Choroid plexus epithelial cell (primary cell): ENCODE results near the gene BZW2.

Experiments used
- DNase-seq: peaks from one replicate; pipeline ENCODE4 v3.0.0-alpha.2; 2010; ENCODE audit warnings: low read depth
- H3K4me3 ChIP-seq: 2 replicates; pipeline ENCODE4 v1.5.1; 2011; ENCODE audit warnings: low read depth, mild to moderate bottlenecking, control low read depth, low read length, moderate library complexity
- TF ChIP-seq, protein P1 (sequence below): conservative IDR thresholded peaks from 2 replicates; pipeline ENCODE4 v1.5.1; 2011; ENCODE audit warnings: low read depth, mild to moderate bottlenecking, control low read depth, inconsistent platforms, low read length, moderate library complexity

Gene BZW2

DNA sequence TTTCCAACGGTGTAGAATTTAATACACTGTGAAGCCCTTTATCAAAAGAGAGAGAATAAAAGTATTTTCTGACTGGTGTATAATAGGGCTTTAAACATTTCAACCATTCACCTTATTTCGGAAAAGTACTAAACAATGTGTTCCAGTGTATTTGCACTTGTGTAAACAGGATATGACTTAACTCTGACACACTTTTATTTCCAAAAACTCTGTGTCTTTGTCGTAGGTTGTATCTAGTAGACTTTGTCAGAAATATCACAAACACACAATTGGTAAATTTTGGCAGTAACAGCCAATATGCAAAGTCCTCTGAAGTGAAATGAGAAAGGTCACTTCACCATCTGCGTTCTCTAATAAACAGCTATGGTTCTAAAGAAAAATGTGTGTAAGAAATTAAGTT is 97.3 kb downstream of the BZW2 start:
- TF ChIP-seq, protein P1, sequence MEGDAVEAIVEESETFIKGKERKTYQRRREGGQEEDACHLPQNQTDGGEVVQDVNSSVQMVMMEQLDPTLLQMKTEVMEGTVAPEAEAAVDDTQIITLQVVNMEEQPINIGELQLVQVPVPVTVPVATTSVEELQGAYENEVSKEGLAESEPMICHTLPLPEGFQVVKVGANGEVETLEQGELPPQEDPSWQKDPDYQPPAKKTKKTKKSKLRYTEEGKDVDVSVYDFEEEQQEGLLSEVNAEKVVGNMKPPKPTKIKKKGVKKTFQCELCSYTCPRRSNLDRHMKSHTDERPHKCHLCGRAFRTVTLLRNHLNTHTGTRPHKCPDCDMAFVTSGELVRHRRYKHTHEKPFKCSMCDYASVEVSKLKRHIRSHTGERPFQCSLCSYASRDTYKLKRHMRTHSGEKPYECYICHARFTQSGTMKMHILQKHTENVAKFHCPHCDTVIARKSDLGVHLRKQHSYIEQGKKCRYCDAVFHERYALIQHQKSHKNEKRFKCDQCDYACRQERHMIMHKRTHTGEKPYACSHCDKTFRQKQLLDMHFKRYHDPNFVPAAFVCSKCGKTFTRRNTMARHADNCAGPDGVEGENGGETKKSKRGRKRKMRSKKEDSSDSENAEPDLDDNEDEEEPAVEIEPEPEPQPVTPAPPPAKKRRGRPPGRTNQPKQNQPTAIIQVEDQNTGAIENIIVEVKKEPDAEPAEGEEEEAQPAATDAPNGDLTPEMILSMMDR: no peak
- peak; percentile 53 for DNase-seq

DNA sequence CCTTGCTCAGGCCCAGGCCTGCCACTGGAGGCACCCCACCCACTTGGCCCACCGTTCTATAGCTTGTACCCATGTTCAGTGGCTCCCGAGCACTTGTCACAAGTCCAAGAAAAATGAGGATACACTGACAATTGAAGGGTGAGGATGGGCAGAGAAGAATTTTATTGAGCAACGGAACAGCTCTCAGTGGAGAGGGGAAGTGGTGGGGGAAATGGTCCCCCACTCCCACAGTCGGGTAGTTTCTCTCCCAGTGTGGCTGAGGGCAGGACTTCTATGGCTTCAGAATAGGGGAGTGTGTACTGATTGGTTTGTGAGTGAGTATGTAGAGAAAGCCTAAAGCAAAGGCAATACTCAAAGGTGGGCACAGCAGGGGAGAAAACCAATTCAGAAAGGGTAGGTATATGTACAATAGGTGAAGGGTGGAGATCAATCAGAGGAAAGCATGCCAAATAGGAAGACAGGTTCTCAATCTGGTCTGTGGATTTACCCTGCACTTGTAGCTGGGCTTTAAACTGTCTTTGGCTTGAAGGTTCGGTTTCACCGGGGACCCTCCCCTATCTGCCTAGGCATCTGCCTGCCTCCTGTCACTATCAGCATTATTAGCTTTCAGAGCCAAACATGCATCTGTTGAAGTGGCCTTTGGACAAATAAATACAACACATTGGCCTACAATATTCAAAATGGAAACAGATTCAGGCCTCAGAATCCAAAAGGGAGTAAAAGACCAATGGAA is 98.7 kb downstream of the BZW2 start:
- TF ChIP-seq, protein P1: no peak
- DNase-seq: no peak
- H3K4me3 ChIP-seq: no peak overlapping the region

More for the DNA sequence above, 97.3 kb downstream of the BZW2 start:
- no peak overlapping the region for H3K4me3 ChIP-seq

DNA sequence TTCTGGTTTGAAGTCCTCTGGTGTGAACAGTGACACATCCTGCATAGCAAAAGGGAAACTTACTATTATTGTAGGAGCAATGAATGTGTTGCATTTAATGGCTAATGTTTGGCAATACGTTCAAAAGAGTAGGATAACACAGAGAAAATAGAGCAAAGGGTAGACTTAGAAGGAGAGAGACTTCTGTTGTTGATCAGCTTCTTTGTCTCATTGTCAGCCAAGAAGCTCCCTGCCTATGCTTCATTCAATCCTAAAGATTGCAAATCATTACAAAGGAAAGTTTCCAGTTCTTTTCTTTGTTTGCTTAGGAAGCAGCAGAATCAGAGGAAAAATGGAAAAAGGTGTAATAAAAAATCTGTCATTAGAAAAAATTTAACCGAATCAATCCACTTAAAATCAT is 99.7 kb downstream of the BZW2 start:
- TF ChIP-seq, protein P1: no peak
- no peak for DNase-seq

DNA sequence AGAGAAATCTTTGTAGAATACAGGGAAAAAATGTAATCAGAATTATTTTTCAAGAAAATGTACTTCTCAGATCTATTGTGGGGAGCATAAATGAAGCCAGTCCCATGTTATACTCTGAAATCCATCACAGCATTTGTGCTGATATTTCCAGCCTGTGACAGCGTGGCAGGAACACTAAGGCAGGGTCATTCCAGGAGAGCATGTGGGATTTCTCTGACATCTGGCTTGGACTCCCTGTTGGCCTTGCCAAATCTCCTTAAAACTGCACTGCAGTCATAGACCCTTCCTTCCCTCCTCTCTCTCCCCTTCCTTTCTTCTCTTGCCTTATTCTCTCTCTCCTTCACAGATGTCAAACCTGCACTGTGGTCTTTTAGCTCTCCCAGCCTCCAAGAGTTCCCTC is 101.1 kb downstream of the BZW2 start:
- H3K4me3 ChIP-seq: no peak overlapping the region
- DNase-seq: no peak
- TF ChIP-seq, protein P1: no peak

More for the DNA sequence above, 99.7 kb downstream of the BZW2 start:
- no peak overlapping the region for H3K4me3 ChIP-seq

DNA sequence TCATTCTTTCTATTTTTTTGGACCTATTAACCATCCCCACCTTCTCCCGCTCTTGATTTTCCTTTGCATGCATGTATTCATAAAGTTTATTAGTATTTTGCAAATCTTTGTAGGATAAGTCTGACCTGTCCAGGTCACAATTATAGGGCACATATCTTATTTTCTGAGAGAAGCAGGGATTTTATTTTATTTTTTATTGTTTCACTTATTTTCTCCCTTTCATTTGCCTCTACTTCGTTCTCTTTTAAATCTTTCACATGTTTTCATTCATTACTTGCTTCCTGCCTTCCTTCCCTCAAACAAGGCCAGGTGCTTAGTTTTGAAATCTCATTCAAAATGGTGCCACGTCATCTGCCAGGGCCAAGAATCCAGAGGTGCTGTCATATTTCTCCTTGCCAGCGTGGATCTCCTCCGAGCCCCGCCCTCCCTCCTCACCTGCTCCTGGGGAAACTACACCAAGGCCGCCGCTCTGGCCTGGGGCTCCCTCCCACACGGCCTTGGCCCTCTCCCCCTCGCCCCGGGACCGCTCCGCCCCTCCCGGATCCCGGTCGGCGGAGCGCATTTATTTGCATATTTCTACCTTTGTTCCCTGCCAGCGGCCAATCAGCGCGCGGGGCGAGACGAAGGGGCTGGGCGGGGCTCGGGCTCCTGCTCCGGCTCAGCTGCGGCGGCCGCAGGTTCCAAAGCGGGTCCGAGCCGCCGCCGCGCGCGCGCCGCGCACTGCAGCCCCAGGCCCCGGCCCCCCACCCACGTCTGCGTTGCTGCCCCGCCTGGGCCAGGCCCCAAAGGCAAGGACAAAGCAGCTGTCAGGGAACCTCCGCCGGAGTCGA is 107.3 kb downstream of the BZW2 start, which contains the start of gene TSPAN13:
Gene TSPAN13, plus strand, starts transcription at position 654 of the 830 bp plus-strand sequence. CDS start 213 bp downstream, outside the sequence.
- peak; percentile 59 for DNase-seq
- TF ChIP-seq, protein P1: no peak
- peak within 1 kb of the TSS; percentile 80 for H3K4me3 ChIP-seq

DNA sequence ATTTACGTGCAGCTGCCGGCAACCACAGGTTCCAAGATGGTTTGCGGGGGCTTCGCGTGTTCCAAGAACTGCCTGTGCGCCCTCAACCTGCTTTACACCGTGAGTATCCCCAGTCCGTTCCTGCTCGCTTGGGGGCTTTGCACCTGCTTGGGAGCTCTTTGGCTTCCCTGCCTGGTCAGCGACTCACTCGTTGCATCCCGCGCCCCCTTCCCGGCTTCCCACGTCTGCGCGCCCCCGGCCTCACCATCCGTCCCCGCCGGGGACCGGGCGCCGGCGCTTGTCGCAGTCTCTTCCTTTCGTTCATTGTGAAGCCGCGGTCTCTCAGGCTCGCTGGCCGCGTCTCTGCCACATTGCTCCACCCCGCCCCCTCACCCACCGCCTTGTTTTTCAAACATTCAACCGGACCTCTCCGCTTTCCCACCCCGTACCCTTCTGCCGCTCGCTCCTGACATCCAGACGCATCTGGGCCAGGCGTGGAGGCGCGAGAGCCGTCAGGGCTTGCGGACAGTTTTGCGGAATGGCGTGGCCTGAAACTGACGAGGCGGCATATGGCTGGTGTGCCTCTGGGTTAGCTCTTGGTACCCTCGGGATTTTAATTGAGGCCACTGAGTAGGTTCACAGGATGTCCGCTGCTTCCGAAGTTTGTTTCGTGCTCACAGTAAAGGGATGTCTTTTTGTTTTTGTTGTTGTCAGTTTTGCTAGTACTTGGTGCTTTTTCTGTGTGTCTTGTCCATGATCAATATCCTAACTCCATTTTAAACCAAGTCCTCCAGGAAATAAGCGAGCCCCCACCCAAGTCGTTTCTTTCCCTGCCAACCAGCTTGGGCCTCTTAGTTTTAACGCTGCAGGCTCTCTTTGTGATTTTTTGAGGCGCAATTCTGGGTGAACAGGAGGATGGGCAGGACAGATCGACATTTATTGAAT is 108.2 kb downstream of the BZW2 start:
- DNase-seq: no peak
- TF ChIP-seq, protein P1: no peak
- H3K4me3 ChIP-seq: peak overlapping the region; percentile 80
